Fibroblast of lung (primary cell): ENCODE results near the gene SYMPK.

Source experiments
- CTCF ChIP-seq, 2 donors: IDR thresholded peaks in 1 of 2; conservative IDR thresholded peaks in 1 of 2; 1 replicate in 1 of 2; 2 replicates in 1 of 2; pipeline ENCODE4 v1.5.1; 2011 to 2012; ENCODE audit warnings: low read length in 2 of 2, control low read depth in 1 of 2, inconsistent platforms in 1 of 2, low read depth in 1 of 2, mild to moderate bottlenecking in 1 of 2
- EZH2 ChIP-seq: IDR thresholded peaks from 2 replicates; pipeline ENCODE4 v1.5.1; 2012; ENCODE audit warnings: low read length, control low read depth, mild to moderate bottlenecking; ENCODE audit errors: missing control alignments

GRCh38 chr19:45801603-45802175, 61.3 kb downstream of the SYMPK start:
- TF ChIP-seq CTCF (conservative IDR thresholded peaks at IDR 0.05 in 1 of 2, IDR thresholded peaks at IDR 0.05 in 1 of 2; ENCODE audit: low read depth in 1 of 2, low read length in 2 of 2) (no peak), EZH2 (no peak)
